Measurements from ENCODE around the gene ATG4B. TPM values are rescaled to one million over a fixed set of nuclear protein-coding genes. Genes with fewer than 3 reads are reported as not detected.
A peak's percentile ranks its signal among the peaks of the same experiment; 100 is the strongest.

Gene ATG4B
- total RNA-seq, 1 donor from 2014 or later = 45.7 TPM

- DNase-seq = no peak
Measured at GRCh38 chr2:241613017-241613780, 24.3 kb upstream of the ATG4B start.

DNA sequence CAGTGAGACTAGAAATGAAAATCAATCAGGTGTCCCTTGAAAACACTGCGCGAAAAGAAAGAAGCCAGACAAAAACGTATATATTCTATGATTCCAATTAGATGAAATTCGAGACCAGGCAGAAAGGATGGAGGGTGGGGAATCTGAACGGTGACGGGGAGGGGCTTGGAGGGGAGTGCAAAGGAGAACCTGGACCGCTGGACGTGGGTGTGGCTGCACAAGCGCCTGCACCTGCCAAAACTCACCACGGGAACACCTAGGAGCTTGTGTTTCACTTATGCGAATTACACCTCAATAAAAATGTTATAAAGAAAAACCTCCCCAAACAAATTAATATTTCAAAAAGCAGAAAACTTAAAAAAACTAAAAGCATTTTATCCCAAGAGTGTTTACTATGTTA lies 22.5 kb upstream of the ATG4B start:
- DNase-seq = no peak

DNA sequence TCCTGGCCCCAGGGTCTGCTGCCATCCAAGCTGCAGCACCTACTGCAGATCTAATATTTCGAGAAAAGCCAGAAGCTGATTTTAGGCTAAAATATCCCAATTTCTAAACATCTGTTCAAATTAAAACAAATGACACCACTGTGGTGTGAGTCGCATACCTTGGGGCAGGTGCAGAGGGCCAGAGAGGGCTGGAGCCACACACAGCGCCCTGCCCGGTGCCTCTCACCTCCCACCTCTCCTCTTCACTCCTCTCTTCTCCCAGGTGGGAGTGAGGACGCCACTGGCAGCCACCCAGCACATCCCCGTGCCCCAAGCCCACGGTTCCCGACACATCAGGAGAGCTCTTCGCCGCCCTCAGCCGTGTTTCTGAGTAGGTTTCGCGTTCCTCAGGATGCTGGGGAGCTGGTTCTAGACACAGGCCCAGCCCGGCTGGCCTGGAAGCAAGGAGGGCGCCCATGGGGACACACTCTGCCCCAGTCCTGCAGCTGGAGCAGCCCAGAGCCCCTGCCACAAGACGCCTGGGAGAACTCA lies 21.9 kb upstream of the ATG4B start:
- no peak for DNase-seq

GRCh38 chr2:241616168-241617125 lies 21.0 kb upstream of the ATG4B start:
- no peak for DNase-seq

GRCh38 chr2:241617431-241618154 lies 19.9 kb upstream of the ATG4B start:
- DNase-seq = peak; percentile 54

DNA sequence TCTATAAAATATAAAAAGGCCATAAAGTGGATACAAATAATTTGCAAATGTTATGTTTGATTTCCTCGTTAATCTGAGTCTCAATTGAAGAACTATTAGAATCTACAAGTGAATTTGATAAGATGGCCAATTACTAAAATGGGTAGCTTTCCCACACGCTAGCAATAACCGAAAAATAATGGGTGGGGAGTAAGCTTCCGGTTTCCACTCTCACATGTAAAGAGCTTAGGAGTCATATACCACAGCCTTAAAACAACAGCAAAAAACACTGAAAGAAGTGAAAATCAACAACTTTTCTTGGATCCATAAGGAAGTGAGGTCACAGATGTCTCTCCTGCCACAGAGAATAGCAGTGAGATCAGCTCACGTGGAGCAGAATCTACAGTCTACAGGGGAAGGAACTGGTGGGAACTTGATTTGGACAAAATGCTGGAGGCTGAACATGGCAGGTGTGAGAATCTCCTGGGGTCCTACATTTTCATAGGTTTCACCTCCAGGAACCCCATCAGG lies 19.1 kb upstream of the ATG4B start:
- DNase-seq = no peak

DNA sequence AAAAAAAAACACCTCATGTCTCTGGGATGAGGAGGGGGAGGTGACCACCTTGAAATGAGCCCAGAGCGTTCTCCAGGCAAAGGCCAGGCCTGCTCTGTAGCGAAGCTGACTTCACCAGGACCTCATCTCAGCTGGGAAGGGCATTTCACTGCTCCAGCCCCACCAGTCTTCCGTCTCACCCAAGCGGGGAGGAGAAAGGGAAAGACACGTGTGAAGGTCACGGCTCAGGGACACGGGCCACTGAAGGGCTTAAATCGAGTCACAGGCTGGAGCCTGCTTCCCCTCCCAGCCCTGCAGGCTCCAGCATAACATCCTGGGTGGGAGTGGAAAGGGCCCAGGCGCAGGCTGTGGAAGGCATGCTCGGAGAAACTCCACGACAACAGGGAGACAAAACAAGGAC lies 18.7 kb upstream of the ATG4B start:
- no peak for DNase-seq

DNA sequence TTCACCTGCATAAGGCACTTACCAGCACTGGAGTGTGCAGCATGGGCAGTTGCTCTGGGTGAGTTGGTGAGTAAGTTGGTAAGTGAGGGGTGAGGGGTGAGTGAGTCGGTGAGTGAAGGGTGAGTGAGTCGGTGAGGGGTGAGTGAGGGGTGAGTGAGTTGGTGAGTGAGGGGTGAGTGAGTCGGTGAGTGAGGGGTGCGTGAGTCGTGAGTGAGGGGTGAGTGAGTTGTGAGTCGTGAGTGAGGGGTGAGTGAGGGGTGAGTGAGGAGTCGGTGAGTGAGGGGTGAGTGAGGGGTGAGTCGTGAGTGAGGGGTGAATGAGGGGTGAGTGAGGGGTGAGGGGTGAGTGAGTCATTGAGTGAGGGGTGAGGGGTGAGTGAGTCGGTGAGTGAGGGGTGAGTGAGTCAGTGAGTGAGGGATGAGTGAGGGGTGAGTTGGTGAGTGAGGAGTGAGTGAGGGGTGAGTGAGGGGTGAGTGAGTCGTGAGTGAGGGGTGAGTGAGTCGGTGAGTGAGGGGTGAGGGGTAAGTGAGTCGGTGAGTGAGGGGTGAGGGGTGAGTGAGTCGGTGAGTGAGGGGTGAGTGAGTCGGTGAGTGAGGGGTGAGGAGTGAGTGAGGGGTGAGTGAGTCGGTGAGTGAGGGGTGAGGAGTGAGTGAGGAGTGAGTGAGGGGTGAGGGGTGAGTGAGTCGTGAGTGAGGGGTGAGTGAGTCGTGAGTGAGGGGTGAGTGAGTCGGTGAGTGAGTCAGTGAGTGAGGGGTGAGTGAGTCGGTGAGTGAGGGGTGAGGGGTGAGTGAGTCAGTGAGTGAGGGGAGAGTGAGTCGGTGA lies 17.7 kb upstream of the ATG4B start:
- no peak for DNase-seq

DNA sequence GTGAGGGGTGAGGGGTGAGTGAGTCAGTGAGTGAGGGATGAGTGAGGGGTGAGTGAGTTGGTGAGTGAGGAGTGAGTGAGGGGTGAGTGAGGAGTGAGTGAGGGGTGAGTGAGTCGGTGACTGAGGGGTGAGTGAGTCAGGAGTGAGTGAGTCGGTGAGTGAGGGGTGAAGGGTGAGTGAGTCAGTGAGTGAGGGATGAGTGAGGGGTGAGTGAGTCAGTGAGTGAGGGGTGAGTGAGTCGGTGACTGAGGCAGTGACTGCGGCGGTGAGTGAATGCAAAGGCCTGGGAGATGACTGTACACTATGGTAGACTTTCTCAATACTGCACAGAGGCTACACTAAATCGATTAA lies 17.1 kb upstream of the ATG4B start:
- no peak for DNase-seq

- no peak for DNase-seq
Measured at GRCh38 chr2:241627675-241628074, 9.8 kb upstream of the ATG4B start.

- no peak for DNase-seq
Measured at GRCh38 chr2:241629762-241630435, 7.6 kb upstream of the ATG4B start.

- DNase-seq = no peak
Measured at GRCh38 chr2:241632478-241633325, 4.8 kb upstream of the ATG4B start.

DNA sequence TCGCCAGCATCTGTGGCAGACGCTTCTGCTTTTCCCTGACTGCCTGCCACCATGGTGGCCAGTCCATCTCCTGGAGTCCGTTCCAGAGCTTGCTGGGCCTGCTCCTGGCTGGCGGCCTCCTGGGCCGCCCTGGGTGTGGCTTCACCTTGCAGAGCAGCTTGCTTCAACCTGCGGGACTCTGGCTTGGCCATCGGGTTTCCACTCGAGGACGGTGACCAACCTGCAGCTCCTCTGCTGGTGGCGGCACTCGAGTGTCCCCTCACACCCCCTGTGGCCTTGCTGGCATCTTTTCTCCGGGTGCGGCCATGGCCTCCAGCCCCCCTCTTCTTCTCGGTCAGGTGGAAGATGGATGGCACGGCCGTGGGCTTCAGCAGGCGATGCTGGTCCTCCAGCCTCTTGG lies 3.9 kb upstream of the ATG4B start:
- no peak for DNase-seq

DNA sequence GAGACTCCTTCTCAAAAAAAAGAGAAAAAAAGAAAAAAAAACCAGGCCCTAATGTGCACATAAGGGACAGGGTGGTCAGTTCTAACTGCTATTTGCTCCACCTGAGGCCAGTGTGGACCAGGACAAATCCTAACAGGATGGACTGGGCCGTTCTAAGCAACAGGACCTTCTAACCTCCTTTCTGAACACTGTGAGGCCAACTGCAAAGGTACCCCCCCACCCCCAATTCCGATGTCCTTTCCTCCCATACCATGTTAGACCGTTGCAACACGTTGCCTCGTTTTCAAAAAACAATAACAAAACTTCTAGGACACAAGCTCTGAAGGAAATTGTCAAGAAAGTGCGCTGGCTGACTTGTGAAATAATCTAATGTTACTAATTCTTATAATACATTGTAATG lies 1.7 kb upstream of the ATG4B start:
- peak; percentile 12 for DNase-seq

GRCh38 chr2:241636182-241637017 lies 1.1 kb upstream of the ATG4B start:
- peak; percentile 46 for DNase-seq

GRCh38 chr2:241637795-241638660 lies 535 bp downstream of the ATG4B start:
- DNase-seq = no peak

DNA sequence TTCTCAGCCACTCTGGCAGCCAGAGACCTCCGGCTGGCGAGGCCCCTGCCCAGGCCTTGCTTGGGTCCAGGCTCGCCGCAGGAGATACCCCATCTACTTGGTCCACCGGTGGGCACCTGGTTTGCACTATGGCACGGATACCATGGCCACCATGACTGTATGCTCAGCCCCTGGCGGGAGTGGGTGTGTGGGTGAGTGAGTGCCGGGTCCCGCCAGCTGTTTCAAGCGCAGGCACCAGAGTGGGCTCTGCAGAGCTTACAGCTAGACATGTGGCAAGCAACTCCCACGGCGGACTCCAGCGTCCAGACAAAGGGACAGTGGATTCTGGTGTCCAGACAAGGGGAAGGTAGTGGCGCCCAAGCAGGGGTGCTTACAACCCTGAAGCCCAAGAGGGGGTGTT lies 1.4 kb downstream of the ATG4B start:
- no peak for DNase-seq

GRCh38 chr2:241639385-241639784 lies 1.9 kb downstream of the ATG4B start:
- no peak for DNase-seq

All from tongue (tissue), 2 donors.